HepG2 (cell line): Measurements from ENCODE around the gene METTL21C. TPM values are rescaled to one million over a fixed set of nuclear protein-coding genes. Genes with fewer than 3 reads are reported as not detected.

Experiments used
- ATAC-seq: fragments of 200-7000 bp; cut with Tn5 transposase; 3 replicates; pipeline ENCODE4 v1.9.1; 2020; ENCODE audit warnings: mild to moderate bottlenecking, moderate library complexity
- BruUV-seq: library from RNA; stranded (reverse); fragments of 400-500 nt; replicated peaks from 2 replicates; lab custom pipeline; 2021; lab: Mats Ljungman, UMichigan
- CTCF ChIA-PET: fragments of 300-600 bp; formaldehyde crosslinking; extraction: SDS; loops from one replicate; lab custom pipeline; 2021; ENCODE audit warnings: low total read pairs, inconsistent platforms, low intra/inter-chr PET ratio; lab: Yijun Ruan, JAX
- POLR2A ChIA-PET: fragments of 350-600 bp; sonication (Branson Sonifier 250); formaldehyde crosslinking; loops from one replicate; lab custom pipeline; 2020; ENCODE audit warnings: antibody characterized with exemption, inconsistent platforms; lab: Yijun Ruan, JAX
- DNase-seq: peaks from one replicate; pipeline ENCODE4 v3.0.0-alpha.2; 2015; ENCODE audit warnings: low spot score
- FAIRE-seq: peaks from 3 replicates; lab custom pipeline; 2011; peaks lifted over from hg19 to GRCh38; lab: Jason Lieb, UNC
- H2AFZ ChIP-seq: one replicate; pipeline ENCODE4 v1.6.1; 2011; ENCODE audit warnings: low read length, inconsistent platforms
- H3K27ac ChIP-seq: fragments of 300-600 bp; 3 replicates; pipeline ENCODE4 v1.8.0; 2011; ENCODE audit warnings: mixed run types, mild to moderate bottlenecking, mixed read lengths, low read length, inconsistent platforms; ENCODE audit not compliant: insufficient read depth; ENCODE audit errors: extremely low read length
- H3K27me3 ChIP-seq, 2 experiments: fragments of 200-600 bp in 1 of 2; 2 replicates in 1 of 2; 3 replicates in 1 of 2; pipeline versions ENCODE4 v1.6.0 to v1.8.0; 2011; ENCODE audit warnings: low read length in 2 of 2, mild to moderate bottlenecking in 2 of 2, moderate library complexity in 2 of 2, inconsistent platforms in 1 of 2; ENCODE audit not compliant: insufficient read depth in 2 of 2, control insufficient read depth in 1 of 2
- H3K36me3 ChIP-seq, 2 experiments: fragments of 200-600 bp in 1 of 2; replicated peaks in 1 of 2; 2 replicates in 1 of 2; 3 replicates in 1 of 2; pipeline versions ENCODE4 v1.5.1 to v1.8.0; 2011; ENCODE audit warnings: low read length in 2 of 2, inconsistent platforms in 1 of 2; ENCODE audit not compliant: insufficient read depth in 2 of 2, control insufficient read depth in 1 of 2
- H3K4me1 ChIP-seq: 2 replicates; pipeline ENCODE4 v1.5.1; 2012; ENCODE audit warnings: low read length, inconsistent platforms; ENCODE audit not compliant: insufficient read depth
- H3K4me2 ChIP-seq: 2 replicates; pipeline ENCODE4 v1.6.0; 2011; ENCODE audit warnings: low read depth, low read length, inconsistent platforms
- H3K4me3 ChIP-seq, 3 experiments: fragments of 200-600 bp in 1 of 3; sonication (generic), shearing (Covaris generic) in 1 of 3; replicated peaks in 1 of 3; 2 replicates each; pipeline ENCODE4 v1.5.1; 2011 to 2016; ENCODE audit warnings: low read length in 3 of 3, inconsistent platforms in 2 of 3, low read depth in 2 of 3, mild to moderate bottlenecking in 2 of 3, control low read depth in 1 of 3, mixed read lengths in 1 of 3; ENCODE audit not compliant: insufficient read depth in 1 of 3
- H3K79me2 ChIP-seq: one replicate; pipeline ENCODE4 v1.6.1; 2011; ENCODE audit warnings: low read length, inconsistent platforms; ENCODE audit not compliant: insufficient read depth
- H3K9ac ChIP-seq: 2 replicates; pipeline ENCODE4 v1.6.0; 2011; ENCODE audit warnings: mild to moderate bottlenecking, low read depth, low read length, inconsistent platforms; ENCODE audit not compliant: insufficient read depth
- H3K9me3 ChIP-seq: 2 replicates; pipeline ENCODE4 v1.5.1; 2012; ENCODE audit warnings: mild to moderate bottlenecking, low read length
- H4K20me1 ChIP-seq: 2 replicates; pipeline ENCODE4 v1.6.0; 2011; ENCODE audit warnings: inconsistent platforms, mild to moderate bottlenecking, low read length, moderate library complexity; ENCODE audit not compliant: insufficient read depth
- CREB1 ChIP-seq, 2 experiments: fragments of 450-650 bp in 1 of 2; IDR thresholded peaks; 2 replicates each; pipeline ENCODE4 v1.6.1; 2016 to 2017; ENCODE audit warnings: control low read depth in 1 of 2, mild to moderate bottlenecking in 1 of 2, missing compliant biosample characterization in 1 of 2, missing genetic modification characterization in 1 of 2
- DMAP1 ChIP-seq: IDR thresholded peaks from 2 replicates; pipeline ENCODE4 v1.6.1; 2016
- FOXC1 ChIP-seq: sonication (generic); formaldehyde crosslinking; IDR thresholded peaks from 2 replicates; pipeline ENCODE4 v1.8.0; 2022; ENCODE audit warnings: mild to moderate bottlenecking, missing genetic modification reagents, borderline replicate concordance
- HNRNPK ChIP-seq: fragments of 200-400 bp; formaldehyde crosslinking; IDR thresholded peaks from 2 replicates; pipeline ENCODE4 v1.6.1; 2018; ENCODE audit warnings: low read length, low read depth, moderate library complexity, mild to moderate bottlenecking; ENCODE audit not compliant: poor library complexity, severe bottlenecking
- RNF2 ChIP-seq: fragments of 450-650 bp; conservative IDR thresholded peaks from 2 replicates; pipeline ENCODE4 v1.6.1; 2016; ENCODE audit warnings: low read depth
- in situ Hi-C: cut with HindIII; loops from 2 replicates; pipeline ENCODE4 v1.10.0; 2017; ENCODE audit warnings: low pct_unique_long_range_greater_than_20kb; ENCODE audit not compliant: extremely low pct_ligation_motif_present
- intact Hi-C: fragments of 100-400 bp; cut with micrococcal nuclease; formaldehyde crosslinking; loops from one replicate; pipeline ENCODE4 v1.10.0; 2022; ENCODE audit not compliant: unreplicated experiment
- polyA plus RNA-seq, 8 experiments: library from polyadenylated mRNA; depleted of rRNA in 3 of 8; stranded (reverse) in 7 of 8; unstranded in 1 of 8; fragments of >200 nt; fragmentation: Illumina TruSeq in 4 of 8; extraction: Trizol in 4 of 8; gene quantifications; 2 replicates each; pipeline versions ENCODE4 v1.2.1 to v1.2.3, GENCODE V29; 2011 to 2016; ENCODE audit warnings: low read depth in 4 of 8, missing spikeins in 1 of 8, mixed read lengths in 1 of 8; ENCODE audit not compliant: insufficient read depth in 1 of 8
- total RNA-seq, 5 experiments: library from RNA; depleted of rRNA; stranded (reverse); fragments of >200 nt; fragmentation: Illumina TruSeq; extraction: Trizol; gene quantifications; 2 replicates each; pipeline ENCODE4 v1.2.3, GENCODE V29; 2016; ENCODE audit warnings: low read depth in 1 of 5
- TF ChIP-seq, protein P1 (sequence below): sonication (generic); formaldehyde crosslinking; IDR thresholded peaks from 2 replicates; pipeline ENCODE4 v1.4.0; 2020; ENCODE audit warnings: missing genetic modification reagents, low read depth, mild to moderate bottlenecking, borderline replicate concordance
- TF ChIP-seq, protein P2 (sequence below): IDR thresholded peaks from 2 replicates; pipeline ENCODE4 v1.6.1; 2016; ENCODE audit warnings: low read depth, missing genetic modification reagents, missing compliant biosample characterization

METTL21C gene
- total and polyA plus RNA-seq, 2 of the 13 experiments (the other 11 are each of a cell fraction or from before 2014, with no cell fraction given) = not detected

DNA sequence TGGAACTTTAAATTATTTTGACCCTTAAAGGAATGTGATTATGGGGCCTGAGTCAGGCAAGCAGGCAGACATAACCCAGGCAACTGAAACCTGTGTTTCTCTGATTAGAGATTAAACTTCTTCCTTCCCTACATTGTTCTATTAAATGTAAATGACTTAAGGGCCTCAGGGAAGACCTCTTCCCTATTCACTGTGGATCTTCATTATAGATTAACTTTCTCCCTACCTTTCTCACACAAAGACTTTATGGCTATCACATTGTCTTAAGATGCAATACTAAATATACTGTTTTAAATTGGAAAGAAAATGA, 8.8 kb upstream of the METTL21C start:
- no peak for FAIRE-seq
- CTCF ChIA-PET = no interaction called here
- Histone ChIP-seq H3K36me3 (no peaks in the 10 kb centered on the region), H3K27ac (no peak overlapping the region), H3K4me3 (no peak overlapping the region), H3K4me1 (no peaks in the 10 kb centered on the region), H3K9ac (no peak overlapping the region), H3K79me2 (no peaks in the 10 kb centered on the region), H3K27me3 (peaks cover 0 to 5% of the 10 kb centered on the region in 2 experiments; a peak in 1 of 5 replicates), H3K4me2 (no peak overlapping the region), H4K20me1 (no peaks in the 10 kb centered on the region), H3K9me3 (peaks cover 3% of the 10 kb centered on the region; the same call in 1 of the 2 replicates), H2AFZ (no peak overlapping the region)
- POLR2A ChIA-PET = no interaction called here
- no peak for DNase-seq
- intact Hi-C loops (no loop called here), in situ Hi-C loops (no loop called here)
- BruUV-seq = no TSS peak
- TF ChIP-seq, protein P1, sequence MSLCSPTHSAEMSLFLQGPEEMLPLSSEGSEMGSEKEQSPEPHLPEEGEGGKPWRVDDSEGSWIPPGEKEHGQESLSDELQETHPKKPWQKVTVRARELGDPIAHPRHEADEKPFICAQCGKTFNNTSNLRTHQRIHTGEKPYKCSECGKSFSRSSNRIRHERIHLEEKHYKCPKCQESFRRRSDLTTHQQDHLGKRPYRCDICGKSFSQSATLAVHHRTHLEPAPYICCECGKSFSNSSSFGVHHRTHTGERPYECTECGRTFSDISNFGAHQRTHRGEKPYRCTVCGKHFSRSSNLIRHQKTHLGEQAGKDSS (CRISPR knock-in tag) = no peak
- TF ChIP-seq DMAP1 (CRISPR knock-in tag) = no peak
- TF ChIP-seq, protein P2, sequence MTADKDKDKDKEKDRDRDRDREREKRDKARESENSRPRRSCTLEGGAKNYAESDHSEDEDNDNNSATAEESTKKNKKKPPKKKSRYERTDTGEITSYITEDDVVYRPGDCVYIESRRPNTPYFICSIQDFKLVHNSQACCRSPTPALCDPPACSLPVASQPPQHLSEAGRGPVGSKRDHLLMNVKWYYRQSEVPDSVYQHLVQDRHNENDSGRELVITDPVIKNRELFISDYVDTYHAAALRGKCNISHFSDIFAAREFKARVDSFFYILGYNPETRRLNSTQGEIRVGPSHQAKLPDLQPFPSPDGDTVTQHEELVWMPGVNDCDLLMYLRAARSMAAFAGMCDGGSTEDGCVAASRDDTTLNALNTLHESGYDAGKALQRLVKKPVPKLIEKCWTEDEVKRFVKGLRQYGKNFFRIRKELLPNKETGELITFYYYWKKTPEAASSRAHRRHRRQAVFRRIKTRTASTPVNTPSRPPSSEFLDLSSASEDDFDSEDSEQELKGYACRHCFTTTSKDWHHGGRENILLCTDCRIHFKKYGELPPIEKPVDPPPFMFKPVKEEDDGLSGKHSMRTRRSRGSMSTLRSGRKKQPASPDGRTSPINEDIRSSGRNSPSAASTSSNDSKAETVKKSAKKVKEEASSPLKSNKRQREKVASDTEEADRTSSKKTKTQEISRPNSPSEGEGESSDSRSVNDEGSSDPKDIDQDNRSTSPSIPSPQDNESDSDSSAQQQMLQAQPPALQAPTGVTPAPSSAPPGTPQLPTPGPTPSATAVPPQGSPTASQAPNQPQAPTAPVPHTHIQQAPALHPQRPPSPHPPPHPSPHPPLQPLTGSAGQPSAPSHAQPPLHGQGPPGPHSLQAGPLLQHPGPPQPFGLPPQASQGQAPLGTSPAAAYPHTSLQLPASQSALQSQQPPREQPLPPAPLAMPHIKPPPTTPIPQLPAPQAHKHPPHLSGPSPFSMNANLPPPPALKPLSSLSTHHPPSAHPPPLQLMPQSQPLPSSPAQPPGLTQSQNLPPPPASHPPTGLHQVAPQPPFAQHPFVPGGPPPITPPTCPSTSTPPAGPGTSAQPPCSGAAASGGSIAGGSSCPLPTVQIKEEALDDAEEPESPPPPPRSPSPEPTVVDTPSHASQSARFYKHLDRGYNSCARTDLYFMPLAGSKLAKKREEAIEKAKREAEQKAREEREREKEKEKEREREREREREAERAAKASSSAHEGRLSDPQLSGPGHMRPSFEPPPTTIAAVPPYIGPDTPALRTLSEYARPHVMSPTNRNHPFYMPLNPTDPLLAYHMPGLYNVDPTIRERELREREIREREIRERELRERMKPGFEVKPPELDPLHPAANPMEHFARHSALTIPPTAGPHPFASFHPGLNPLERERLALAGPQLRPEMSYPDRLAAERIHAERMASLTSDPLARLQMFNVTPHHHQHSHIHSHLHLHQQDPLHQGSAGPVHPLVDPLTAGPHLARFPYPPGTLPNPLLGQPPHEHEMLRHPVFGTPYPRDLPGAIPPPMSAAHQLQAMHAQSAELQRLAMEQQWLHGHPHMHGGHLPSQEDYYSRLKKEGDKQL (CRISPR knock-in tag) = no peak
- TF ChIP-seq CREB1 (IDR thresholded peaks at IDR 0.05) = no peak
- no peak for TF ChIP-seq CREB1 (CRISPR knock-in tag; IDR thresholded peaks at IDR 0.05)
- no peak for TF ChIP-seq HNRNPK
- TF ChIP-seq RNF2 = no peak
- TF ChIP-seq FOXC1 (CRISPR knock-in tag) = no peak
- no peak for ATAC-seq
